ENCODE measurements around the gene MYH7B. TPM values are rescaled to one million over a fixed set of nuclear protein-coding genes. Genes with fewer than 3 reads are reported as not detected.

The MYH7B gene
- total RNA-seq, 2 donors from 2014 or later: 0.46 to 1.2 TPM

DNA sequence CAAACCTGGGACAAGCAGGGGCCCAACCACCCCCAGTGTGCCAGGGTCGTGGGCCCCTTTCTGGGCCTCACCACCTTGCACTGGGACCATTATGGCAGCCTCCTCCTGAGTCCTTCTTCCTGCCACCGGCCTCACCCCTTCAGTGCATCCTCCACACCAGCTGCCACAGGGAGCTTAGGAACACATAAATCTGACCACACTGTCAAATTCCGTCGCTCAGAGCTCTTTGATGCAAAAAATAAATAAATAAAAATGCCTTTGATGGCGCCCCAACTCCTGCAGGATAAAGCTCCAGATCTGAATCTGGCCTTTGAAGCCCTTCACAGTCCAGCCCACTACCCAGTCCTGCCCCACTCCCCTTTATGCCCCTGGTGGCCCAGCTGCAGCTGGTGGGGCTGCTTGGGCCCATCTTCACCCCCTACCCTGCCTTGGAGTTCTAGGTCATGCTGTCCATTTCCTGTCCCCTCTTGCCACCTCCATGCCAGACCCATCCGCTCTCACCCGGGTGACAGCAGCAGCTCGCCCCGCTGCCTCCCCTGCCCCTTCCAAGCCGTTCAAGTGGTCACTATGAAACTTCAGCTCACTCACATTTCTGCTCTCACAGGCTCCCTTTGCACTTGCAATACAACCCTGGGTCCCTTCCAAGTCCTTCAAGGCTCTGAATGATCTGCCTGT, 16.0 kb downstream of the MYH7B start:
- Mint-ChIP-seq H3K27ac (no peak overlapping the region), H3K27me3 (ENCODE audit: low read depth) (peaks cover 5% of the 10 kb centered on the region), H3K36me3 (ENCODE audit: insufficient read depth in 2 of 2) (no peaks in the 10 kb centered on the region), H3K4me3 (no peak overlapping the region), H3K9me3 (no peaks in the 10 kb centered on the region), H3K4me1 (ENCODE audit: low read depth) (no peaks in the 10 kb centered on the region)
- ATAC-seq (replicated peaks in 1 of 2) (no peak), DNase-seq (no peak)

DNA sequence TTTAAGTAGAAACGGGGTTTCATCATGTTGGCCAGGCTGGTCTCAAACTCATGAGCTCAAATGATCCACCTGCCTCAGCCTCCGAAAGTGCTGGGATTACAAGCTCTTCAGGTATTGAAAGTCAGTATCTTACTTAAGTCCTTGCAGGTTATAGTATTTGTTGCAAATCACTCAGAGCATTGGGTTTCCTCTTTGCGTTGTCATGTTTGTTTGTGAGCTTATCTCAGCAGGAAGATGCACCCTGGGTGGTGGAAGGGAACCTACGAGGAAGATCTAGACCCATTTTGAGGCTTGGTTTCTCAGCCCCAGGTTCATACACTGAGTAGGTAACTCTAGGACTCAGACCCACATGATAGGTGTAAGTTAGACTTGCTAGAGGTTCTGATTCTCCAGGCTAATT, 18.6 kb downstream of the MYH7B start:
- Mint-ChIP-seq H3K4me1 (ENCODE audit: low read depth) (no peaks in the 10 kb centered on the region), H3K4me3 (no peak overlapping the region), H3K27ac (no peak overlapping the region), H3K27me3 (ENCODE audit: low read depth) (peaks cover 5% of the 10 kb centered on the region), H3K36me3 (ENCODE audit: insufficient read depth in 2 of 2) (no peaks in the 10 kb centered on the region), H3K9me3 (no peaks in the 10 kb centered on the region)
- DNase-seq: no peak
- no peak for ATAC-seq (replicated peaks in 1 of 2)

DNA sequence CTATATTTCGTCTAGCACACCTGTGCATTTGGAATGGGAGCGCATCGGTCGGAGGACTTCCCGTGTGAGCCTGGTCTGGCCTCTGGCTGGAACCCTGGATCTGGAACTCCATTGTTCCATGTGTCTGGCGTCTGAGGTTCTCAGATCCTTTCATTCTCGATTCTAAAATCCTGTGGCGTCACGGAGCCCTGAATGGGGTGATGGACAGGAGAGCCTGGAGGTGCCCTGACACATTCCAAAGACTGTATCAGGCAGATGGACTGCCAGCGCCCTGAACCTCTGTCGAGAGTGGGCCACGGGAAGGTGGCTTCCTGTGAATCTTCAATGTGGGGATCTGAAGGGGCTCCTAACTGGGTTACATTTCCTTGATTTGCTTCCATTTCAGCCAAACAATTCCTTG, 20.6 kb downstream of the MYH7B start:
- no peaks in the 10 kb centered on the region for H3K9me3 Mint-ChIP-seq
- no peaks in the 10 kb centered on the region for H3K4me1 Mint-ChIP-seq (ENCODE audit: low read depth)
- peaks cover 5% of the 10 kb centered on the region for H3K27me3 Mint-ChIP-seq (ENCODE audit: low read depth)
- ATAC-seq (replicated peaks in 1 of 2) (no peak), DNase-seq (no peak)
- no peaks in the 10 kb centered on the region for H3K36me3 Mint-ChIP-seq (ENCODE audit: insufficient read depth in 2 of 2)
- no peak overlapping the region for H3K27ac Mint-ChIP-seq
- H3K4me3 Mint-ChIP-seq: no peak overlapping the region

DNA sequence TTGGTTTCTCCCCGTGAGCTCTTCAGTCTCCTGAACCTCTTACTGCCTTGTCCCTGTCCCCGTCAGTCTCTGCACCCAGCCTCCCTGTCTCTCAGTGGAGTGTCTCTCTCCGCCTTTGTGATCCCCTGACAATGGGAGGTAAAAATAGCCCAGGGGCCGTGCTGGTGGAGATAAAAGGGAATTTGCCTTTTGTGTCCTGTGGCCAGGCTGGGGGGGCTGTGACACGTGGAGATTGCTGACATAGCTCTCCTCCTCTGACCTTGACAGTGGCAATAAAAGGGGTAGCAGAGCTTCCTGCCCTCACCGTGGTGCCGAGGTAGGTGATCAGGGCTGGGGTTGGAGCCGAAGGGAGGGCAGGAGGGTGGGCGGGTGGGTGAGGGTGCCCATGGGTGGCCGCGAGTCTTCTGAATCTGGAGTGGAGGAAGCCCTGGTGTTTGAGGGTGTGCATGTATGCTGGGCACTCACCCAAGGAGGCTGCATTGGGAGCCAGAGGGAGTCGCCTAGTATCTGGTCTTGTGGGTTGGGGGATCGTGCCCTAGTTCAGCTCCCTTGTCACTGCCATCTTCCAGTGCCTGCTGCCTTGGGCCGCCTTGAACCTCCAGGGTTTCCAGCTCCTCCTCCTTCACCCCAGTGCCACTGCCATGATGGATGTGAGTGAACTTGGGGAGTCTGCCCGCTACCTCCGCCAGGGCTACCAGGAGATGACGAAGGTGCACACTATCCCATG, 21.9 kb downstream of the MYH7B start:
- H3K36me3 Mint-ChIP-seq (ENCODE audit: insufficient read depth in 2 of 2): no peaks in the 10 kb centered on the region
- H3K4me1 Mint-ChIP-seq (ENCODE audit: low read depth): no peaks in the 10 kb centered on the region
- DNase-seq: no peak
- H3K9me3 Mint-ChIP-seq: no peaks in the 10 kb centered on the region
- H3K27me3 Mint-ChIP-seq (ENCODE audit: low read depth): peaks cover 5% of the 10 kb centered on the region
- no peak overlapping the region for H3K4me3 Mint-ChIP-seq
- no peak for ATAC-seq (replicated peaks in 1 of 2)
- H3K27ac Mint-ChIP-seq: no peak overlapping the region

DNA sequence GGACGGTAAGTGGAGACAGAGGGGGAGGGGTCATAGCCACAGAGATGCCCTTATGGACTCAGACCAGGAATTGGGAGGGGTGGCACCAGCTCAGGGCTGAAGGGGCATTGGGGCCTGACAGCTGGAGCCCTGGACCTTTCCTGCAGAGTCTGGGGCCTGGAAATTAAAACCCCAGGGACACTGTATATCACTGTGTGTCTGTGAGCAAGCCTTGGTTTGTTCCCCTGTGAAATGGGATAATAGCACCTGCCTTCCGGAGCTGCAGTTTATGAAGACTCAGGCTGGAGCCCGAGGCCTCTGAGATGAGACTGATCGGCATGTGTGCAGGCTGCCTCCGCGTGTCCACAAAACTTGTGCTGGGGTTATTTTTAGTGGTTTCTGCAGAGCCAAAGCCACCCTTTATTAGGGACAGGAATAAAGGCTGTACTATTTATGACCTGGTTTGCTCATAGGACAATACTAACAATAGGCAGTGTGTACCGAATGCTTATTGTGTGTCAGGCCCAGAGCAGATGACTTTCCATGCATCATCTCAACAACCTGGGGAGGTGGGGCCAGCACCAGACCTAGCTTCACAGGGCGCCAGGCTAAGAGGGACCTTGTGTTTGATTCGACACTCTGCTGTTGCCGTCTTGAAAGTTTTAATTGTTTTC, 22.6 kb downstream of the MYH7B start:
- ATAC-seq (replicated peaks in 1 of 2) (no peak), DNase-seq (no peak)
- Mint-ChIP-seq H3K36me3 (ENCODE audit: insufficient read depth in 2 of 2) (no peaks in the 10 kb centered on the region), H3K4me1 (ENCODE audit: low read depth) (no peaks in the 10 kb centered on the region), H3K4me3 (no peak overlapping the region), H3K27ac (no peak overlapping the region), H3K9me3 (no peaks in the 10 kb centered on the region), H3K27me3 (ENCODE audit: low read depth) (peaks cover 11% of the 10 kb centered on the region)

DNA sequence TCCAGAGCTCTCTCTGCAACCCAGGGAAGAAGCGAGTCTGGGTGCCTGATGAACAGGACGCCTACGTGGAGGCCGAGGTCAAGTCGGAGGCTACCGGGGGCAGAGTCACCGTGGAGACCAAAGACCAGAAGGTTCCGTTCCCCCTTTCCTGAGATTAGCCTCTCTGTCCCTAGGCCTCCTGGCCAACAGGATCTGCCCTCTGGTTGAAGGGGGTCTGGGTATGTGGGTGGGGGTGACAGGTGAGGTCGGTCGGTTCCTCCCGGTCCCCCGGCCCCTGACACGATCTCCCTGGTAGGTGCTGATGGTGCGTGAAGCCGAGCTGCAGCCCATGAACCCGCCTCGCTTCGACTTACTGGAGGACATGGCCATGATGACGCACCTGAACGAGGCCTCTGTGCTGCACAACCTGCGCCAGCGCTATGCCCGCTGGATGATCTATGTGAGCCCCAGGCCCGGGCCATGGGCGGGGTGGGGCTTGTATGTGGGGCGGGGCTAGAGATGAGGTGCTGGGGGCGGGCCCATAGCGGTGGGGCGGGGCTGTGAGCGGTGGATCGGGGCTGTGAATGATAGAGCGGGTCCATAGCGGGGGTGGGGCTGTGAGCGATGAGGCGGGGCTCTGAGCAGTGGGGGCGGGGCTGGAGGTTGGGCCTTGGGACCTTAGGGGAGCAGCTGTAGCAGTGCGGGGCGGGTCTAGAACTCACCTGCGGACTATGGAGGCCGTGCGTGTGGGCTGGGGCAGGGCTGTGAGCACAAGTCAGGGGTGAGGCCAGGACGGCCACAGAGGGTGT, 23.9 kb downstream of the MYH7B start:
- no peaks in the 10 kb centered on the region for H3K36me3 Mint-ChIP-seq (ENCODE audit: insufficient read depth in 2 of 2)
- H3K4me1 Mint-ChIP-seq (ENCODE audit: low read depth): no peaks in the 10 kb centered on the region
- no peaks in the 10 kb centered on the region for H3K9me3 Mint-ChIP-seq
- DNase-seq (peak in 1 of 2 donors; percentile 29), ATAC-seq (replicated peaks in 1 of 2) (peak; percentile 23 to 42)
- H3K4me3 Mint-ChIP-seq: no peak overlapping the region
- H3K27me3 Mint-ChIP-seq (ENCODE audit: low read depth): peaks cover 19% of the 10 kb centered on the region
- H3K27ac Mint-ChIP-seq: no peak overlapping the region

DNA sequence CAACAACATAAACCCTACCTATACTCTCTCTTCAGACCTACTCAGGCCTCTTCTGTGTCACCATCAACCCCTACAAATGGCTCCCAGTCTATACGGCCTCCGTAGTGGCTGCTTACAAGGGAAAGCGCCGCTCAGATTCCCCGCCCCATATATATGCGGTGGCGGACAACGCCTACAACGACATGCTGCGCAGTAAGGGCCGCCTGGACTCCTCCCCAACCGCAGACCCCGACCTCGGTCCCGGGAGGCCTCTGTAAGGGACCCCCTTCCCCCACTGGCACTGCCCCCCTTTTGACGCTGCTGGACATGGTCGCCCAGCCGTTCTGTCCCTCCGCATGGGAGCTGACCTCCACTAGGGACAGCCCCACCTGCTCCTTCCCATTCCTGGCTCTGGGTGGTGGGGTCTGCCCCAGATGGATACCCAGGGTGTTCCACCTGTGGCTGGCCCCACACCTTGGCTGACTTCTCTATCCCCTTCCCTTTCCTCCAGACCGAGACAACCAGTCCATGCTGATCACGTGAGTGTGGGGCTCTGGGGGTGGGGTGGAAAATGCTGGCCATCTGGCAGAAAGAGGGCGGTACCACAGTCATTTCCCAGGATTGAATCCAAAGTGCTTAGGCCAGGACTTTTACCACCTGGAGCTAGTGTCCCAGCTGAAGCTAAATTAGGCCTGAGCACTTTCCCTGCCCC, 25.0 kb downstream of the MYH7B start:
- Mint-ChIP-seq H3K4me1 (ENCODE audit: low read depth) (no peaks in the 10 kb centered on the region), H3K4me3 (no peak overlapping the region), H3K36me3 (ENCODE audit: insufficient read depth in 2 of 2) (no peaks in the 10 kb centered on the region), H3K27me3 (ENCODE audit: low read depth) (peaks cover 15% of the 10 kb centered on the region), H3K9me3 (no peaks in the 10 kb centered on the region), H3K27ac (no peak overlapping the region)
- DNase-seq (no peak), ATAC-seq (replicated peaks in 1 of 2) (no peak)

DNA sequence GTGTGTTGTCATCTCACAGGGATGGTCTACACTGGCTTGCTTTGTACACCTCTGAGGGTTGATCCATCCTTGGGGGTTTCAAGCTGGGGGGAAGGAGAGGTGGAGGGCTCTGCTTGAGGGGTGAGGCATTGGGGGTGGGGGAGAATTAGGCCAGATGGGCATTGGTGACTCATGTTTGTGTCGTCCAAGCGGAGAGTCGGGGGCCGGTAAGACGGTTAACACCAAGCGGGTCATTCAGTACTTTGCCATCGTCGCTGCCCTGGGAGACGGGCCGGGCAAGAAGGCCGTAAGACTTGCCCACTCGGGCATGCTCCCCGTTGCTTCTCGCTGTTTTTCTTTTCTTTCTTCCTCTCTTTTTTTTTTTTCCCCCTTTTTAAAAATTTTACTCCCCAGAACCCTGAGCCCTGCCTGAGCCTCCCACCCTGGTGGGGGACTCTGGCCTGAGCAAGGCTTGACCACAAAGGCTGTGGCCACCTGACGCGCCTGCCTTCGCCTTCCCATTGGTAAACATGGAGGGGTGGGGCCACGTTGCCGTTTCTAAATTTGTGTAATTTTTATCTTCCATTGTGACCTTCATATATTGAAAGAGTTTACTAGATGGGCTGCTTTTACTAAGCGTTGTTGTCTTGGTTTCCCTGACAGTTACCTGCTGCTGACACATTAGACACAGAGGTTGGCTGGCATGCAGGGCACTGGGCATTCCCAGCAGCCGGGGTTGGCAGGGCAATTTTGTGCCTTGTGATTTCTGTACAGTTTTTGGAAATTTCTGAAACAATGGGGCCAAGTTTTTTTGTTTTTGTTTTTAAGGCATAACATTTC, 26.8 kb downstream of the MYH7B start:
- Mint-ChIP-seq H3K9me3 (no peaks in the 10 kb centered on the region), H3K4me1 (ENCODE audit: low read depth) (no peaks in the 10 kb centered on the region), H3K27ac (no peak overlapping the region), H3K27me3 (ENCODE audit: low read depth) (peaks cover 15% of the 10 kb centered on the region), H3K4me3 (no peak overlapping the region), H3K36me3 (ENCODE audit: insufficient read depth in 2 of 2) (no peaks in the 10 kb centered on the region)
- no peak for ATAC-seq (replicated peaks in 1 of 2)
- no peak for DNase-seq

DNA sequence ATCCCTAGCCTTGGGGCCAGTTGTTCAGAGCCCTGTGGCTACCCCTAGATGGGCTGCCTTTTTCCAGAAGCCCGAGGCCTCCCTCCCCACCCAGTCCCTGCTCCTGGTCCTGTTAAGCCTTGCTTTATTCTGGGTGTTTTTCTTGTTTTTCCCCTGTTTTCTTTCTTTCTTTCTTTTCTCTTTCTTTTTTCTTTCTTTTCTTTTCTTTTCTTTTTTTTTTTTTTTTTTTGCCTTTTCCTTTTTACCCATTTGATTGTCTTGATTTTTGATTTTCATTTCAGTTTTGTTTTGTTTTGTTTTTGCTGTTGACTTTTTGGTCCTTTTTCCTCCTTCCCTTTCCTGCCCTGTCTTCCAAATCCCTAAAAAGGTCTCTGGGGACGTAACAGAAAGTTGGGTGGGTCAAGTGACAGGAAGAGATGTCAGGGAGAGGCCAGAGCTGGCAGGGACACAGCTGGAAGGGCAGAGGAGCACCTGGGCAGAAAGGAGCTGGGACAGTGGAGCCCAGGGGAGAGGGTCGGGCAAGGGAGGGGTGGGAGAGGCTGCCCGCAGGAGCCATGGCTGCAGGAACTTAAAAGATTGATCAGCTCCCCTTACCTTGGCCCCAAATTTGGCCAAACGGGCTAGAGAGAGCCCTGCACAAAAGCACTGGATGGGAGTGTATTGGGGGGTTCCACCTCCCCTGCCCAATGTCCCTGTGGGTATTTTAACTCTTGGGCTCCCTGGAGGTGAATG, 27.6 kb downstream of the MYH7B start:
- peaks cover 15% of the 10 kb centered on the region for H3K27me3 Mint-ChIP-seq (ENCODE audit: low read depth)
- no peak overlapping the region for H3K4me3 Mint-ChIP-seq
- no peaks in the 10 kb centered on the region for H3K4me1 Mint-ChIP-seq (ENCODE audit: low read depth)
- H3K27ac Mint-ChIP-seq: peak overlapping the region; percentile 36
- no peaks in the 10 kb centered on the region for H3K9me3 Mint-ChIP-seq
- DNase-seq: no peak
- ATAC-seq (replicated peaks in 1 of 2): no peak
- no peaks in the 10 kb centered on the region for H3K36me3 Mint-ChIP-seq (ENCODE audit: insufficient read depth in 2 of 2)

DNA sequence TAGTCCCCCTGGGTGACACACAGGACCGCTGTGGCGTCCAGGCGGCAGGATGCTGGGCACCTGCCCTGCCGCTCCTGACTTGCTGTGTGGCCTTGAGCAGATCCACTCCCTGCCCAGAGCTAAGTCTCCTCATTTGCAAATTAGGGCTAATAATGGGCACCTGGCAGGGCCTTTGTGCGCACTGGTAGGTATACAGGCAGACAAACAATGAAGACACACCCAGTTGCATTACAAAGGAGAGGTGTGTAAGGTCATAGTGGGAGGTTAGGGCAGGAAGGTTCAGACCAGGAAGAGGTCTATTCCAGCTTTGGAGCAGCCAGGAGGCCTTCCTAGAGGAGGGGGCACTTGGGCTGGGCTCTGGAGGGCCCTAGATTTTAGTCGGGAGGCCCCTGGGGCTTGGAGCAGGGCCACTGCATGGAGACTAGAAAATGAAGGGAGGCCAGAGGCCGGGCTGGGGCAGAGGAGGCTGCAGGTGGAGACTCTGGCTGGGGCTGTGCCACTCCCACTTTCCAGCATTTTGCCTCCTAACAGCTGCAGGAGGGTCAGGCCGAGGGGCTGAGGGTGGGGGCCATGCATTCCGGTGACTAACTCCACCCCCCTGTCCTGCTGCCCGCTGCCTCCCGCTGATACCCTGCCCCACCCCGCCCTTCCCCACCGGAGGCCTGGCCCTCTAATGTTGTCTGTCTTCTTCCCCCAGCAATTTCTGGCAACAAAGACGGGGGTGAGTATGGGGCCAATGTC, 28.5 kb downstream of the MYH7B start:
- no peaks in the 10 kb centered on the region for H3K36me3 Mint-ChIP-seq (ENCODE audit: insufficient read depth in 2 of 2)
- no peak overlapping the region for H3K4me3 Mint-ChIP-seq
- no peak for DNase-seq
- H3K27ac Mint-ChIP-seq: no peak overlapping the region
- no peaks in the 10 kb centered on the region for H3K4me1 Mint-ChIP-seq (ENCODE audit: low read depth)
- no peaks in the 10 kb centered on the region for H3K9me3 Mint-ChIP-seq
- H3K27me3 Mint-ChIP-seq (ENCODE audit: low read depth): peaks cover 15% of the 10 kb centered on the region
- no peak for ATAC-seq (replicated peaks in 1 of 2)

DNA sequence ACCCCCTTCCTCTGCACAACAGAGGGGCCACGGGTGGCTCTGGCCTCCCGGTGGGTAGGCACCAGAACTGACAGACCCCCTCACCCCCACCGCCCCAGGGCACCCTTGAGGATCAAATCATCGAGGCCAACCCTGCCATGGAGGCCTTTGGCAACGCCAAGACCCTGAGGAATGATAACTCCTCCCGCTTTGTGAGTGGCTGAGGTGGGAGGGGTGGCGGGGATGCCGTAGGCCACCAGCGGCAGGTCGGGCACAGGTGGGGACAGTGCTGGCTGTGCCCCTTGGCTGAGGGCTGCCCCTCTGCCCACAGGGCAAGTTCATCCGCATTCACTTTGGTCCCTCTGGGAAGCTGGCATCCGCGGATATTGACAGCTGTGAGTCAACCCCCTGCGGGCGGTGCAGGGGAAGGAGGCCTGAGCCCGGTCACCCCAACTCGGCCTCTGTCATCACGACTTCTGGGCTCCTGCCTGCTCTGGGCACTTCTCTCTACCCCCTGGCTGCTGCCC, 29.1 kb downstream of the MYH7B start:
- Mint-ChIP-seq H3K9me3 (no peaks in the 10 kb centered on the region), H3K4me1 (ENCODE audit: low read depth) (no peaks in the 10 kb centered on the region), H3K4me3 (no peak overlapping the region), H3K27me3 (ENCODE audit: low read depth) (peaks cover 15% of the 10 kb centered on the region), H3K27ac (no peak overlapping the region), H3K36me3 (ENCODE audit: insufficient read depth in 2 of 2) (no peaks in the 10 kb centered on the region)
- ATAC-seq (replicated peaks in 1 of 2) (no peak), DNase-seq (no peak)

Data from activated T-cell treated with anti-CD3 and anti-CD28 coated beads, Interleukin-2, amount 50 U/mL, for 72 hours (primary cell).